ENCODE data around the gene WDR73.
A peak's percentile ranks its signal among the peaks of the same experiment; 100 is the strongest.

WDR73 gene

GRCh38 chr15:84609818-84610525, 44.1 kb downstream of the WDR73 start:
- no peak for DNase-seq (ENCODE audit: low spot score)

GRCh38 chr15:84608707-84609284, 45.3 kb downstream of the WDR73 start:
- no peak for DNase-seq (ENCODE audit: low spot score)

- no peak for DNase-seq (ENCODE audit: low spot score)
These were observed 47.4 kb downstream of the WDR73 start for GRCh38 chr15:84606653-84607120.

GRCh38 chr15:84605554-84605882, 48.6 kb downstream of the WDR73 start:
- no peak for DNase-seq (ENCODE audit: low spot score)

DNA sequence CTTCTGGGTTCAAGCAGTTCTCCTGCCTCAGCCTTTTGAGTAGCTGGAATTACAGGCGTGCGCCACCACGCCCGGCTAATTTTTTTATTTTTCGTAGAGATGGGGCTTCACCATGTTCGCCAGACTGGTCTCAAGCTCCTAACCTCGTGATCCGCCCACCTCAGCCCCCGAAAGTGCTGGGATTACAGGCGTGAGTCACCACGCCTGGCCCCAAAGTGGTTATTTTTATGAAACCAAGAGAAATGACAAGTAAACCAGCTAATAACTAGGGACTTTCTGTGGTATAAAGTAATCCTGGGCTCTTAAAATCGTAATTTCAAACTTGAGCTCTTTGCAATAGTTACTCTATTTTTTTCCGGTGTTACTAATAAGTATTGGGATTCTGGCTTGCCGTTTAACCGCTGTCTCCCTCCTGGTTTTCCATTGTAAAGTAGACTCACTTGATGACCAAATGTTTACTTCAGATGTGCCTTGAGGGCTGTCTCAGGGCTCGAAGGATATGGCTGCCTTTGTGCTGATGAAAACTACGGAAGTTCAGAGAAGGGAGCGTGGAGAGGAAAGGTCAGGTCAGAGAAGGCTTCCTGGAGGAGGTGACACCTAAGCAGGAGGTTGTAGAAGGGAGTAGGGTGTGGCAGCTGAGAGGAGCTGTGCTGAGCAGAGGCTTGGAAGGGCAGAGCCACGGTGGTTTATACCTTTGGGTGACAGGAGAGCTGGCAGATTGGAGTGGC, 49.1 kb downstream of the WDR73 start:
- DNase-seq (ENCODE audit: low spot score) = no peak

DNA sequence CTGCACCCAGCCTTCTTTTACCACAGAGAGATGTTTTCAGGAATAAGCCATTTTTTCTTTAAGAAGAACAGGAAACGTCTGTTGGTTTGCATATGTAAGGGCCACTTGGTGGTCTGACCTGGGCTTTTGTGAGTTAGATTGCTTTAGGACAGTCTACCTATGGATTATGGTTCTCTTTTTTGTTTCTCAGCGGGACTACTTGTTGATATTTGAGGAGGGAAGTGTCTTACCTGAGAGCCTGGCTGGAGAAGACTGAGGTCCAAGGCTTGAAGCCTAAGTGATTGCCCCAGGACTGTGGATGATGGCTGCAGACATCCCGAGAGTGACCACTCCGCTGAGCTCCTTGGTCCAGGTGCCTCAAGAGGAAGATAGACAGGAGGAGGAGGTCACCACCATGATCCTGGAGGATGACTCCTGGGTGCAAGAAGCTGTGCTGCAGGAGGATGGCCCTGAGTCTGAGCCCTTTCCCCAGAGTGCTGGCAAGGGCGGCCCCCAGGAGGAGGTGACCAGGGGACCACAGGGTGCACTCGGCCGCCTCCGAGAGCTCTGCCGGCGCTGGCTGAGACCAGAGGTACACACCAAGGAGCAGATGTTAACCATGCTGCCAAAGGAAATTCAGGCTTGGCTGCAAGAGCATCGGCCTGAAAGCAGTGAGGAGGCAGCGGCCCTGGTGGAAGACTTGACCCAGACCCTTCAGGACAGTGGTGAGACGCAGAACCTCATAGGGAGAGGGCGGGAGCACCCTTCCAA, 50.3 kb downstream of the WDR73 start:
- no peak for DNase-seq (ENCODE audit: low spot score)

- DNase-seq (ENCODE audit: low spot score) = no peak
These were observed 52.6 kb downstream of the WDR73 start for GRCh38 chr15:84601555-84601838.

- peak; percentile 95 for DNase-seq (ENCODE audit: low spot score)
These were observed 53.2 kb downstream of the WDR73 start, which contains the start of gene ZSCAN2 for GRCh38 chr15:84600687-84601554. TSS of gene ZSCAN2 (plus strand) at chr15:84601009. CDS start at chr15:84603928, 2,919 bp downstream.

DNA sequence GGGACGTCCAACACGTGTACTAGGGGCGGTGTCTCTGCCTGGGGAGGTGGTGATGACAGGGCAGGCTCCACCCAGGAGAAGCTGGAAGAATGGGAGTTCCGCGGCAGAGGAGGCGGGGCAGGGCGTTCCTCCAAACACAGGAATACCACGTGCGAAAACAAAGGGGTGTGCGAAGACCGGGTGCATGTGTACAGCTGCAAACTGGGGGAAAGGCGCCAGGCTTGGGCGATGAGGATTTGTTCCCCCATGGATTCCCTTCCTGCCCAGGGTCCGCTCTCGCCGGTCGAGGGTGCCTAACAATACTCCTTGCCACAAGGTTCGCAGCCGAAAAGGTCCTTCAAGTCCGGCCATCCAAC, 53.8 kb downstream of the WDR73 start:
- no peak for DNase-seq (ENCODE audit: low spot score)

DNA sequence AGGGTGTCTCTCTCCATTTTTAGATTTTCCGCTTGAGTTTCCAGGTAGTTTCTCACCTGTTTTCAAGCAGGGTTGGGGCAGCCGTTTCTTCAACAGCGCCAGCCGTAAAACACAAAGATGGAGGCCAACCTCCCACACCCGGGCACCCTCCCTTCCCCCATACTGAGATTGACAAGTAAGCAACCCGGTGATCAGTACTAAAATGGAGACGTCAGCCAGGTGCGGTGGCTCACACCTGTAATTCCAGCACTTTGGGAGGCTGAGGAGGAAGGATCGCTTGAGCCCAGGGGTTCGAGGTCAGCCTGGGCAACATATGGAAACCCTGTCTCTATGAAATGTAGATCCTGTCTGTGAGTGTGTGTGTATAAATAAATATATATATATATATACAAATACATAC, 54.2 kb downstream of the WDR73 start:
- no peak for DNase-seq (ENCODE audit: low spot score)

DNA sequence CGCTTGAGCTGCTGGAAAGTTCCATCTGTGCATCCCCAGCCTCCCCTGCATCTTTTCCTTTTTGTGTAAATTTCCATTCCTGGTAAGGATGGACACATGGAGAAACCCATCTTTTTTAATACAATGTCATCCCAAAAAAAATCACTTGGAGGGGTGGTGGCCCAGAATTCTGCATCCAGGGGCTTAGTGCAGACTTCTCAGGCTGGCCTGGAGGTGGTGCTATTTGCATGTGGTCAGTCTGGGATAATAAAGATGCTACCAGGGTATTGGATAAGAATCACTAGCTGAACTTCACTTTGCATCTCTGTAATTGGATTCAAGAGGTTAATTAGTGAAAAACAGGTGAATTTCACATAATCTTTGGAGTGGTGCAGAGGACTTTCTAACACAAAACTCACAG, 55.1 kb downstream of the WDR73 start:
- peak; percentile 57 for DNase-seq (ENCODE audit: low spot score)

DNA sequence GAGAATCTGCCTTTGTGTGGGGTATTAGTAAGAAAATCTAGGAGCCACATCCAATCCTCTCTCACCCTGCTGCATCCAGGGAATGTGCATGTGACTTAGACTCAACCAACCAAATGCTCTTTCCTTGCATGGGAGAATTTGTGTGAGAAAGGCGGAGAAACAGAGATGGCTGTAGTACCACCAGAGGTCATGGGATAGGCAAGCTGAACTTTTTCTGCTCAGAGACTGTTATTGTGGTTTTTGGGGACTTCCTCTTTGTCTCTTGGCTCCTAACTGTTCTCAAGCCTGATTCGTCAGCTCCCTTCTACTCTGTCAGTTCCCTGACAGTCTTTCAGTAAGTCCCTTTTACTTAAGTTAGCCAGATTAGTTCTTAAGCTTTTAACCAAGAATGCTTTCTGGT, 55.8 kb downstream of the WDR73 start:
- DNase-seq (ENCODE audit: low spot score) = peak; percentile 85

DNA sequence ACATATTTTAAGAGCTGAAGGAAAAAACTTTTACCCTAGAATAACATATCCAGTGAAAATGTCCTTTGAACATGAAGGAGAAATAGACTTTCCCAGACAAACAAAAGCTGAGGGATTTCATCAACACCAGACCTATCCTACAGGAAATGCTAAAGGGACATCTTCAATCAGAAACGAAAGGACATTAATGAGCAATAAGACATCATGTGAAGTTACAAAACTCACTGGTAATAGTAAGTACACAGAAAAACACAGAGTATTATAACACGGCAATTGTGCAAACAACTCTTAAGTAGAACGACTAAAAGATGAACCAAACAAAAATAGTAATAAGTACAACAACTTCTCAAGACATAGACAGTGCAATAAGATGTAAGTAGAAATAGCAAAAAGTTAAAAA, 56.8 kb downstream of the WDR73 start:
- DNase-seq (ENCODE audit: low spot score) = no peak

- DNase-seq (ENCODE audit: low spot score) = no peak
These were observed 58.4 kb downstream of the WDR73 start for GRCh38 chr15:84595660-84596059.

- DNase-seq (ENCODE audit: low spot score) = no peak
These were observed 59.3 kb downstream of the WDR73 start for GRCh38 chr15:84594617-84595290.

GRCh38 chr15:84591815-84592214, 62.3 kb downstream of the WDR73 start:
- no peak for DNase-seq (ENCODE audit: low spot score)

GRCh38 chr15:84590406-84590805, 63.7 kb downstream of the WDR73 start:
- no peak for DNase-seq (ENCODE audit: low spot score)

All from NAMALWA (cell line).